ENCODE results near the gene ACER2.
"Not testable (repeated sequence)": the region's sequence is repeated elsewhere in the genome, so short reads cannot be mapped to it uniquely, and the experiment has no call there.

The ACER2 gene

GRCh38 chr9:19409401-19410194, 789 bp downstream of the ACER2 start:
- DNase-seq: no peak

DNA sequence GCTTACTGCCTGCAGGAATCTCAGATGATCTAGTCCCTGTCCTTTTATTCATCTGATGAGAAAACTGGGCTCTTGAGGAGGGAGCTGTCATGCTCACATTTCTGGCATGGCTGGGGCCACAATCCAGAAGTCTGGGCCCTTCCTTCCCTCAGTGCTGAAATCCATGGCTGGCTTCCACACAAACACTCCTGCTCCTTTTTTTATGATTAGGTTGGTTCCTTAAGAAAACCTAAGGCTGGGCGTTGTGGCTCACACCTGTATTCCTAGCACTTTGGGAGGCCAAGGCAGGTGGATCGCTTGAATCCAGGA, 1.3 kb downstream of the ACER2 start:
- no peak for DNase-seq

- DNase-seq: no peak
Observed at GRCh38 chr9:19410594-19410993, 1.8 kb downstream of the ACER2 start.

- no peak for DNase-seq
Observed at GRCh38 chr9:19411316-19411715, 2.5 kb downstream of the ACER2 start.

DNA sequence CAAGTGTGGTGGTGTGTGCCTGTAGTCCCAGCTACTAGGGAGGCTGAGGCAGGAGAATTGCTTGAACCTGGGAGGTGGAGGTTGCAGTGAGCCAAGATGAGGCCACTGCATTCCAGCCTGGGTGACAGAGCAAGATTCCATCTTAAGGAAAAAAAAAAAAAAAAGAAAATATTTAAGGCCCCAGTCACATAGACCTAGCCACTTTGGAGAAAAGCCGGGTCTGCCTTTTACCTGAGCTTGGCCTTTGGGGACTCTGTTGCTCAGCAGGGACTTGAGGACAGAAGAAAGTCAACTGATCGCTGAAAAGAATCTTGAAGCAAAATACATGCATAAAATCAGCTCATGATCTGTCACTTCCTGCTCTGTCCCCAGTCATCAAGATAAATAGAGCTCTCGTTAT, 4.6 kb downstream of the ACER2 start:
- not testable (repeated sequence) for DNase-seq

DNA sequence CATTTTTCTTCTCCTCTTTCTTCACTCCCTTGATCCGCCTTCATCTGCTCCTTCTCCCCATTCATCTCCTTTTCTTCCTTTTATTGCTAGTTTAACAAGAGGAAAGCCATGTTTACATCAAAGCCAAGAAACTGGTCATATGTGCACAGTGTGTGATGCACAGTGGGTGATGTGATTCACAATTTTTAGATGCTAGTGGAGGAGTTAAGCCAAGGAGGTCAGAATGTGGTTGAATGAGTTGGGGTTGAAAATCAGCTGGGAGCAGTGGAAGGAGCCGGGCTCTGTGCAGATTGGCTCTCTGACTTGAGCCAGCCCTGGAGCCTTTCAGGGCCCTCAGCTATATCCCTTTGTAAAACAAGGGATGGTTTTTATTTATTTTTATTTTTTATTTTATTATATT, 7.3 kb downstream of the ACER2 start:
- DNase-seq: no peak

DNA sequence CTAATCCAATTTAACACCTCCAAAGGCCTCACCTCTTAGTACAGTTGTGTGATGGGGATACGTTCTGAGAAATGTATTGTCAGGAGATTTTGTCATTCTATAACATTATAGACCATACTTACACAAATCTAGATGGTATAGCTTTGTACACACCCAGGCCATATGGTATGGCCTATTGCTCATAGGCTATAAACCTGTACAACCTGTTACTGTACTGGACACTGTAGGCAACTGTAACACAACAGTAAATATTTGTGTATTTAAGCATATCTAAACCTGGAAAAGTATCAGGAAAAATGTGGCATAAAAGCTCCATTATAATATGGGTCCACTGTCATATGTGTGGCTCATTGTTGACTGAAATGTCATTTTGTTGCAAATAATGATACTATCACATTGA, 12.1 kb downstream of the ACER2 start:
- DNase-seq: no peak

DNA sequence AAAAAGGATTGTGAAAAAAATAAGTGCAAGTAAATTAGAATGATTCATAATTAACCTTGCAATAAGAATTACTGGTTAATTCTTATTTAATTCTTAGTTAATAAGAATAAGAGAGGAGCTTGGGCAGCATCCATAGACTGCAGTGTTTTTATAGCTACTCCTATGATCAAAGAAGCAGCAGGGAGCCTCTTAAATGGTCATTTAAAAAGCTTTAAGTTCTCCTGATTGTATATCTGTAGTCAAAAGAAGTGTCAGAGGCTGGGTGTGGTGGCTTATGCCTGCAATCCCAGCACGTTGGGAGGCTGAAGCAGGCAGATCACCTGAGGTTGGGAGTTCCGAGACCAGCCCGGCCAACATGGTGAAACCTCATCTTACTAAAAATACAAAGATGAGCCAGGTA, 14.4 kb downstream of the ACER2 start:
- DNase-seq: no peak

GRCh38 chr9:19424176-19424779, 15.5 kb downstream of the ACER2 start:
- no peak for DNase-seq

DNA sequence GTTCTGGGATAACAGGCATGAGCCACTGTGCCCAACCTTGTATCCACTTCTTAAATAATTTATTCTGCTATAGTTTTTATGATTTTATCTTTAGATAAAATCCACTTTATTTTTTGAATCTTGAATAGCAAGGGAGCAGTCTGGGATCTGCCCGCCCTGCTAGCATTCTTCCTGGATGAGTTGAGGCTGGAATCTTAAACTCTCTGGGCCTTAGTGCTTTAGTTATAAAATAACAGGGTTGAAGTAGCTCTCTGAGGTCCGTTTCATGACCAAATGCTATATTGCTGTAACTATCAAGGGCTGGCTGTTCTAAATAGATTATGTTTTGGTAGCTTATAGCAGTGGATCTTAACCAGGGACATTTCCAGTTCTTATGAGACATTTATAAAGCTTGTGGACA, 20.8 kb downstream of the ACER2 start:
- no peak for DNase-seq

DNA sequence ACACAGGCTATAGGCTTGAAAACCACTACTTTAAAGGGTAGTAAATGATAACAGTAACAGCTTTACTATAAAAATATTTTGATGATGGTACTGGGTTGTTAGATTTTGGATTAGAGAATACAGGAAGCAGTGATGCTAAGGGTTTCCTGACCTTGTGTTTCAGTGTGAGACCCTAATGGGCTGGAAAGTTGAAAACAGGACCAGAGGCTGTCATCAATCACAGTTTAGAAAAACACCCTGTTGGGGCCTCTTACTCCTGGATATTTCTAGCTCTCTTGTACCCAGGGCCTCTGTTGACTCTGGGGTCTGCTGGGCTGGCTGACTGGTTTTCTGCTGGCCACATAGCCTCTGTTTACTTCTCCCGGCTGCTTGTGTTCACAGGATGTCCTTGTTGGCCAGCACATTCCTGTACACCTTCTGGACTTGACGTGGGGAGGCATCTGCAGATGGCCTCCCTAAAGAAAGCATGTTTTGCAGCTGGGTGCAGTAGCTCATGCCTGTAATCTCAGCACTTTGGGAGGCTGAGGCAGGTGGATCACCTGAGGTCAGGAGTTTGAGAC, 21.5 kb downstream of the ACER2 start:
- DNase-seq: no peak

GRCh38 chr9:19431361-19432171, 22.8 kb downstream of the ACER2 start:
- no peak for DNase-seq

GRCh38 chr9:19432473-19432872, 23.7 kb downstream of the ACER2 start:
- no peak for DNase-seq

GRCh38 chr9:19433729-19434128, 24.9 kb downstream of the ACER2 start:
- not testable (repeated sequence) for DNase-seq

- no peak for DNase-seq
Observed at GRCh38 chr9:19440376-19440775, 31.6 kb downstream of the ACER2 start.

DNA sequence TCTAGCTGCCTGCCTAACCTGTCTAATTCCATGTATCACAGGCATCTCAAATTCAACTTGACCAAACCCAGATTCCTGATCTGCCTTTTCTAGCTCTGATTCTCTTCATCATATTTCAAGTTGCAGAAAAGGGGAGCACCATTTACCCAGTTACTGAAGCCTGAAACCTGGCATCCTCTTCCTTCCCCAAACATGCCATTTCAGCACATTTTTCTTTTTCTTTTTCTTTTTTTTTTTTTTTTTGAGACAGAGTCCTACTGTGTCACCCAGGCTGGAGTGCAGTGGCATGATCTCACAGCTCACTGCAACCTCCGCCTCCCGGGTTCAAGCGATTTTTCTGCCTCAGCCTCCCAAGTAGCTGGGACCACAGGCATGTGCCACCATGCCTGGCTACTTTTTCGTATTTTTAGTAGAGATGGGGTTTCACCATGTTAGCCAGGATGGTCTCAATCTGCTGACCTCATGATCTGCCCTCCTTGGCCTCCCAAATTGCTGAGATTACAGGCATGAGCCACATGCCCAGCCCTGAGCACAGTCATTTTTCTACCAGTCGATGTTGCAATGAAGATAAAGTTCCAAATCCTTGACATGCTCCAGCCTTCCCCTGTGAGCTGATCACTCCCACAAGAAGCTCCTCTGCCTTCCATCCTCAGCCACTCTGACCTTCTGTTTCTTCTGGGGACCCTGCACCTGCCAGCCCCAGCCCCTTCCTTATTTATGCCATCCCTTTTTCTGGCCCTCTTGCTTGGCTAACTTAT, 32.2 kb downstream of the ACER2 start:
- no peak for DNase-seq

DNA sequence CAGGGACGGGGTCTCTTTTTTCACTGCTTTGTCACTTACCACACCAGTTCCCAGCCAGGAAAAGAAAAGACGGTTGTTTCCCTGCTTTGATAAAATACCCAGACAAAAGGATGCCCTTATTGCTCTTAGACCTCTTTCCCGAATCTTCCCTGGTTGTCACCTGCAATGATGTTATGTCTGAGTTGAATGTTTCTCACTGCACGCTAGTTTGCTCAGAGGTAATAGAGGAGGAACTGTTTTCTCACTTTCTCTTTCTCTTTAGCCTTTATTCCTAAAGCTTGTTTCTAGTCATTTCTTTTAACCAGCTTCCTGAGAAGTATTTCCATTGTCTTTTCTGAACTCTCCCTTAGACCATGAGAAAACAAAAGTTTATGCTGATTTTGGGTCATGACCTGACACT, 32.9 kb downstream of the ACER2 start:
- DNase-seq: no peak

- DNase-seq: no peak
Observed at GRCh38 chr9:19442240-19442639, 33.4 kb downstream of the ACER2 start.

GRCh38 chr9:19445452-19445851, 36.6 kb downstream of the ACER2 start:
- no peak for DNase-seq

DNA sequence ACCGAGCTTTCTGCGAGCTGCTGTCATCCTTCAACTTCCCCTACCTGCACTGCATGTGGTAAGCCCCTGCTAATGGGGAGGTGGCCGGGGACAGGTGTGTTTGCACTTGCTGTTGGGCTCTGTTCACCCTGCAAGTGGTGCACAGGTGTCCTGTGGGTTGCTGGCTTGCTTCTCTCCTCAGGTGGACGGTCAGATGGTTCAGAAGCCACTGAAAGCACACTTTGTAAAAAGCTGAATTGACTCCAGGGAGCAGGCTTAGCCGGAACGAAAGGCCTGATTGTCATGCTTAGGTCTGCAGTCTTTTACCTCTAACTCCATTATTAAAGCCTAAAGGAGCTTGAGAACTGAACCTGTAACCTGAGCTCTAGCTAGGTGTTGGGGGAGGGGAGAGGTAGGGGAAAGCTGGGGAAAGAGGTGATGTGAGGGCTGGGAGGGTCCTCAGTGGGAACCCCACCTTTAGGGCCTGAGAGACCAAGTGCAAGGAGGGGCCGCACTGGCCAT, 37.6 kb downstream of the ACER2 start:
- no peak for DNase-seq

DNA sequence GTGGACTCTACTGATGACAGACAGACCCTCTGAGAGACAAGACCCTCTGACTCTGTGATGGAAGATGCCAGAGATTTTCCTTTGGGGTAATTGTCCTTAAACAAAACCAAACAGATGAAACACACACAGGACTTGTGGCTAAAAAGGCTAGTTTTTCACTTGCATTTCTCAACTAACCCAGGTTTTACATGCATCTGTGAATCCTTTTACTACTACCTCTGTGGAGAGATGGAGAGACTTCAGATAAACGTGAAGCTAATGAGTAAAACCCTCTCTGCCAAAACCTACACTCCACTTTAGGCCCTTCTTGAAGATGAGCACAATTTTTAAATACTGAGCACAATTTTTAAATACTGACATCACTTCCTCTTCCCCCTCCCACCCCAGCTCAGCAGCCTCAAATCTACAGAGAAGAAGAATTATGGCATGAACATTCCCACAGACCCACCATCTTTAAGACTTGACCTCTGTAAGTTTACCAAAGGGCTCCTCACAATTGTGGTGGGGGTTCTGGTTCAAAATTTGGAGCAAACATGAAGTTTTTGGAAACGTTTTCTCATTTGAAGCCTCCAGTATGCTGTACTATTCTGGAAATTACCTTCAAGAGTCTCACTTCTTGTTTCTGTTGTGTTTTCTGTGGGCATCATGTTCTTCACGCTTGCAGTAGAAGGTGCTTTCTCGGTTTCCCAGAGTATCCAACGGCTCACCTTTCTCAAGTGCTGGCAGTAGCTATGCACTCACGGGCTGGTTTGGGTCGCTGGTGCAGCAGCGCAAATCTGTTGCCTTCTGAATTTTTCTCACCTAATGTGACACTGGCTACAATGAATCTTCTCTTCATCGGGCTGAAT, 42.7 kb downstream of the ACER2 start:
- DNase-seq: no peak

GRCh38 chr9:19456426-19456825, 47.6 kb downstream of the ACER2 start:
- DNase-seq: peak; percentile 1 to 25

All from Kasumi-1 (cell line).